ENCODE results near the gene SPHKAP.

The SPHKAP gene

GRCh38 chr2:228064796-228065315, 116.6 kb downstream of the SPHKAP start:
- Histone ChIP-seq H3K27me3 (no peaks in the 10 kb centered on the region), H3K36me3 (no peaks in the 10 kb centered on the region), H3K4me1 (no peaks in the 10 kb centered on the region), H3K27ac (no peak overlapping the region), H3K9me3 (no peaks in the 10 kb centered on the region), H3K4me3 (no peak overlapping the region)
- TF ChIP-seq CTCF (IDR thresholded peaks at IDR 0.05) = no peak
- intact Hi-C loops (cut with DNase I; ENCODE audit: low total_unique reads) = no loop called here
- DNase-seq = no peak

GRCh38 chr2:228064024-228064423, 117.5 kb downstream of the SPHKAP start:
- Histone ChIP-seq H3K27ac (no peak overlapping the region), H3K9me3 (no peaks in the 10 kb centered on the region), H3K4me3 (no peak overlapping the region), H3K4me1 (no peaks in the 10 kb centered on the region), H3K27me3 (no peaks in the 10 kb centered on the region), H3K36me3 (no peaks in the 10 kb centered on the region)
- intact Hi-C loops (cut with DNase I; ENCODE audit: low total_unique reads) = no loop called here
- no peak for DNase-seq
- TF ChIP-seq CTCF (IDR thresholded peaks at IDR 0.05) = no peak

- DNase-seq = no peak
- no peak for TF ChIP-seq CTCF (IDR thresholded peaks at IDR 0.05)
- H3K4me1 ChIP-seq = no peaks in the 10 kb centered on the region
- no peak overlapping the region for H3K27ac ChIP-seq
- no peak overlapping the region for H3K4me3 ChIP-seq
- no peaks in the 10 kb centered on the region for H3K9me3 ChIP-seq
- intact Hi-C loops (cut with DNase I; ENCODE audit: low total_unique reads) = no loop called here
- H3K27me3 ChIP-seq = no peaks in the 10 kb centered on the region
- H3K36me3 ChIP-seq = no peaks in the 10 kb centered on the region
These were observed 117.9 kb downstream of the SPHKAP start for GRCh38 chr2:228063558-228063957.

GRCh38 chr2:228059735-228060134, 121.8 kb downstream of the SPHKAP start:
- Histone ChIP-seq H3K4me1 (no peaks in the 10 kb centered on the region), H3K36me3 (no peaks in the 10 kb centered on the region), H3K27ac (no peak overlapping the region), H3K27me3 (no peaks in the 10 kb centered on the region), H3K4me3 (no peak overlapping the region), H3K9me3 (no peaks in the 10 kb centered on the region)
- intact Hi-C loops (cut with DNase I; ENCODE audit: low total_unique reads) = no loop called here
- no peak for TF ChIP-seq CTCF (IDR thresholded peaks at IDR 0.05)
- DNase-seq = no peak

- TF ChIP-seq CTCF (IDR thresholded peaks at IDR 0.05) = no peak
These were observed 125.0 kb downstream of the SPHKAP start for GRCh38 chr2:228056293-228057097.

More at GRCh38 chr2:228056293-228057097, 125.0 kb downstream of the SPHKAP start:
- H3K36me3 ChIP-seq = no peaks in the 10 kb centered on the region
- no peak for DNase-seq
- no peaks in the 10 kb centered on the region for H3K9me3 ChIP-seq
- intact Hi-C loops (cut with DNase I; ENCODE audit: low total_unique reads) = no loop called here
- no peaks in the 10 kb centered on the region for H3K27me3 ChIP-seq
- H3K27ac ChIP-seq = no peak overlapping the region
- H3K4me1 ChIP-seq = no peaks in the 10 kb centered on the region
- no peak overlapping the region for H3K4me3 ChIP-seq

Measured in tibial artery (tissue), 4 donors.